K562 (cell line): ENCODE results near the gene SMIM45.
A peak's percentile ranks its signal among the peaks of the same experiment; 100 is the strongest.

Experiments
- ATAC-seq: fragments of 200-7000 bp; cut with Tn5 transposase; 3 replicates; pipeline ENCODE4 v1.9.1; 2020; ENCODE audit warnings: moderate library complexity
- BruUV-seq: library from RNA; stranded (reverse); fragments of 400-500 nt; replicated peaks from 2 replicates; lab custom pipeline; 2021; lab: Mats Ljungman, UMichigan
- CTCF ChIA-PET: fragments of 300-600 bp; formaldehyde crosslinking; extraction: SDS; loops from one replicate; lab custom pipeline; 2021; ENCODE audit warnings: low intra/inter-chr PET ratio; lab: Yijun Ruan, JAX
- POLR2A ChIA-PET: fragments of 300-600, 350-650 bp; sonication (Branson Sonifier 250); formaldehyde crosslinking; extraction: SDS; loops from one replicate; lab custom pipeline; 2021; ENCODE audit warnings: antibody characterized with exemption, inconsistent platforms; lab: Yijun Ruan, JAX
- DNase-seq, 4 experiments: peaks; one replicate each; pipeline versions ENCODE4 v3.0.0 to v3.0.0-alpha.2; 2011 to 2018; ENCODE audit warnings: low spot score in 3 of 4, mixed read lengths in 3 of 4; ENCODE audit errors: extremely low read depth in 1 of 4
- FAIRE-seq: peaks from 2 replicates; lab custom pipeline; 2011; peaks lifted over from hg19 to GRCh38; lab: Jason Lieb, UNC
- H2AFZ ChIP-seq: 2 replicates; pipeline ENCODE4 v1.6.0; 2011; ENCODE audit warnings: low read depth, low read length, control low read depth, inconsistent platforms
- H3K27ac ChIP-seq: fragments of 200-600 bp; 3 replicates; pipeline ENCODE4 v1.8.0; 2011; ENCODE audit warnings: low read depth, mild to moderate bottlenecking, control low read depth, inconsistent platforms, low read length, moderate library complexity, mixed read lengths; ENCODE audit errors: extremely low read depth
- H3K27me3 ChIP-seq, 2 experiments: fragments of 300-600 bp in 1 of 2; 2 replicates in 1 of 2; 3 replicates in 1 of 2; pipeline versions ENCODE4 v1.6.0 to v1.8.0; 2011; ENCODE audit warnings: inconsistent platforms in 2 of 2, low read length in 2 of 2, mild to moderate bottlenecking in 1 of 2, mixed read lengths in 1 of 2, moderate library complexity in 1 of 2; ENCODE audit not compliant: control insufficient read depth in 2 of 2, insufficient read depth in 2 of 2
- H3K36me3 ChIP-seq: fragments of 300-600 bp; 3 replicates; pipeline ENCODE4 v1.8.0; 2011; ENCODE audit warnings: mild to moderate bottlenecking, low read length, inconsistent platforms; ENCODE audit not compliant: control insufficient read depth, insufficient read depth
- H3K4me1 ChIP-seq, 2 experiments: fragments of 200-600 bp in 1 of 2; replicated peaks in 1 of 2; 2 replicates in 1 of 2; 3 replicates in 1 of 2; pipeline versions ENCODE4 v1.5.1 to v1.8.0; 2011; ENCODE audit warnings: inconsistent platforms in 2 of 2, low read length in 2 of 2, mild to moderate bottlenecking in 1 of 2, mixed read lengths in 1 of 2, moderate library complexity in 1 of 2; ENCODE audit not compliant: control insufficient read depth in 2 of 2, insufficient read depth in 2 of 2
- H3K4me2 ChIP-seq: 2 replicates; pipeline ENCODE4 v1.6.1; 2011; ENCODE audit warnings: low read length, control low read depth, inconsistent platforms, mixed read lengths; ENCODE audit not compliant: insufficient read depth
- H3K4me3 ChIP-seq: fragments of 200-600 bp; sonication (generic), shearing (Covaris generic); 2 replicates; pipeline ENCODE4 v1.5.1; 2016; ENCODE audit warnings: control low read depth, inconsistent platforms
- H3K79me2 ChIP-seq: fragments of 200-600 bp; 3 replicates; pipeline ENCODE4 v1.8.0; 2011; ENCODE audit warnings: low read length, inconsistent platforms; ENCODE audit not compliant: control insufficient read depth, insufficient read depth
- H3K9ac ChIP-seq, 2 experiments: 2 replicates each; pipeline versions ENCODE4 v1.6.0 to v1.6.1; 2011; ENCODE audit warnings: low read depth in 2 of 2, low read length in 2 of 2, control low read depth in 1 of 2, inconsistent platforms in 1 of 2, mild to moderate bottlenecking in 1 of 2, mixed read lengths in 1 of 2; ENCODE audit not compliant: insufficient read depth in 1 of 2
- H3K9me1 ChIP-seq: one replicate; pipeline ENCODE4 v1.6.0; 2011; ENCODE audit warnings: inconsistent platforms, mild to moderate bottlenecking, low read length, moderate library complexity; ENCODE audit not compliant: control insufficient read depth, insufficient read depth
- H3K9me3 ChIP-seq: replicated peaks from 2 replicates; pipeline ENCODE4 v1.5.1; 2011; ENCODE audit warnings: low read depth, low read length, inconsistent platforms; ENCODE audit not compliant: control insufficient read depth, insufficient read depth
- H4K20me1 ChIP-seq: replicated peaks from 2 replicates; pipeline ENCODE4 v1.6.1; 2011; ENCODE audit warnings: low read length, inconsistent platforms, mixed read lengths; ENCODE audit not compliant: control insufficient read depth, insufficient read depth
- ETS2 ChIP-seq: IDR thresholded peaks from 2 replicates; pipeline ENCODE4 v1.6.1; 2016; ENCODE audit warnings: borderline replicate concordance, missing genetic modification characterization, mild to moderate bottlenecking, moderate library complexity, missing compliant biosample characterization; ENCODE audit not compliant: poor library complexity, severe bottlenecking
- IRF9 ChIP-seq: fragments of 450-650 bp; IDR thresholded peaks from 2 replicates; pipeline ENCODE4 v1.6.1; 2016; ENCODE audit warnings: missing biosample characterization, missing genetic modification characterization
- LEF1 ChIP-seq: fragments of 450-650 bp; IDR thresholded peaks from 2 replicates; pipeline ENCODE4 v1.6.1; 2016; ENCODE audit warnings: mild to moderate bottlenecking
- NFIC ChIP-seq: fragments of 450-650 bp; IDR thresholded peaks from 2 replicates; pipeline ENCODE4 v1.6.1; 2017; ENCODE audit warnings: mild to moderate bottlenecking, inconsistent platforms
- POLR2A ChIP-seq: fragments of 450-650 bp; conservative IDR thresholded peaks from 2 replicates; pipeline ENCODE4 v1.6.1; 2016
- SMAD1 ChIP-seq: fragments of 150-350 bp; IDR thresholded peaks from 2 replicates; pipeline ENCODE4 v1.6.1; 2014; ENCODE audit warnings: low read length, low read depth; ENCODE audit not compliant: partially characterized antibody
- ZBTB12 ChIP-seq: fragments of 250-450 bp; sonication (Bioruptor Pico); IDR thresholded peaks from 2 replicates; pipeline ENCODE4 v1.4.0; 2020
- ZBTB33 ChIP-seq: sonication (generic); formaldehyde crosslinking; IDR thresholded peaks from 2 replicates; pipeline ENCODE4 v1.8.1; 2023; ENCODE audit warnings: mild to moderate bottlenecking, missing genetic modification reagents
- ZNF277 ChIP-seq: fragments of 250-450 bp; sonication (Bioruptor Pico); IDR thresholded peaks from 2 replicates; pipeline ENCODE4 v1.8.0; 2022; ENCODE audit warnings: inconsistent platforms, mild to moderate bottlenecking, moderate library complexity, borderline replicate concordance
- ZNF668 ChIP-seq: fragments of 250-450 bp; sonication (Bioruptor Pico); IDR thresholded peaks from 2 replicates; pipeline ENCODE4 v1.8.0; 2022; ENCODE audit warnings: mild to moderate bottlenecking, inconsistent platforms
- ZNF699 ChIP-seq: fragments of 250-450 bp; sonication (Bioruptor Pico); IDR thresholded peaks from 2 replicates; pipeline ENCODE4 v1.8.0; 2021; ENCODE audit warnings: mild to moderate bottlenecking, moderate library complexity; ENCODE audit not compliant: insufficient replicate concordance
- ZNF75A ChIP-seq: fragments of 450-650 bp; formaldehyde crosslinking; IDR thresholded peaks from 2 replicates; pipeline ENCODE4 v1.4.0; 2020; ENCODE audit warnings: mild to moderate bottlenecking
- ZNF76 ChIP-seq: fragments of 250-450 bp; sonication (Bioruptor Pico); IDR thresholded peaks from 2 replicates; pipeline ENCODE4 v1.4.0; 2020; ENCODE audit warnings: mild to moderate bottlenecking, moderate library complexity, borderline replicate concordance
- WGBS: fragments of 100-300 bp; shearing (Covaris generic); methylation state at CpG from one replicate; pipeline ENCODE4 v1.1.6; 2016; ENCODE audit warnings: low coverage, mixed read lengths; ENCODE audit not compliant: insufficient coverage; ENCODE audit errors: missing lambda C conversion rate; 5-methylcytosine and 5-hydroxymethylcytosine counted together
- in situ Hi-C: fragments of 300-500 bp; cut with MboI; formaldehyde crosslinking; loops from 4 replicates; pipeline ENCODE4 v1.15.0; 2018; ENCODE audit warnings: inconsistent platforms, mixed read lengths
- intact Hi-C: fragments of 100-400 bp; cut with micrococcal nuclease; formaldehyde crosslinking; loops from 2 replicates; pipeline ENCODE4 v1.14.2; 2022

The SMIM45 gene

GRCh38 chr22:41951898-41952474 lies at the start of gene SMIM45 (continued):
- TF ChIP-seq ZNF75A (CRISPR knock-in tag) (no peak), ZNF699 (no peak), IRF9 (tag) (no peak)

- no peak overlapping the region for H3K4me2 ChIP-seq
- ChIA-PET CTCF (no interaction called here), POLR2A (interaction anchor here (0.6 to 1.1 kb wide), 3 partner anchors 12 to 531 kb away, joined by 3 to 4 read pairs (median 4); partner anchors contain the start of gene SHISA8)
- in situ Hi-C loops, result no loop called here
- no peak for DNase-seq
- H3K9me1 ChIP-seq, result peaks cover 2% of the 10 kb centered on the region
- no peaks in the 10 kb centered on the region for H3K27me3 ChIP-seq
- H3K4me3 ChIP-seq, result no peak overlapping the region
- no peaks in the 10 kb centered on the region for H3K79me2 ChIP-seq
- H3K36me3 ChIP-seq, result peaks cover 83% of the 10 kb centered on the region
- no peak overlapping the region for H3K27ac ChIP-seq
- peaks cover 0 to 10% of the 10 kb centered on the region in 2 experiments; a peak in 3 of 5 replicates for H3K4me1 ChIP-seq
- no peak overlapping the region for H2AFZ ChIP-seq
- no peaks in the 10 kb centered on the region for H3K9me3 ChIP-seq
- no peak for FAIRE-seq
- WGBS, result 97% methylated on average over 6 of the region's 15 CpGs
- intact Hi-C loops, result no loop called here
- peak overlapping the region in 1 of 2 experiments; percentile 74; a peak in 1 of 4 replicates for H3K9ac ChIP-seq
- BruUV-seq, result no TSS peak
- H4K20me1 ChIP-seq, result 0 out of 2 replicates have a peak, but pooled peaks cover 5% of the 10 kb centered on the region
- no peak for ATAC-seq
- TF ChIP-seq POLR2A (0 out of 2 replicates have a peak, but pooled peaks have one; percentile 26), ZNF277 (CRISPR knock-in tag) (no peak), LEF1 (no peak), ZNF668 (CRISPR knock-in tag) (no peak), SMAD1 (no peak), ZNF76 (no peak), NFIC (0 out of 2 replicates have a peak, but pooled peaks have one; percentile 16), ZBTB33 (peak; percentile 27; the same call in 1 of the 2 replicates), ZBTB12 (CRISPR knock-in tag) (no peak), ETS2 (tag) (no peak)
Measured at GRCh38 chr22:41902932-41903421, 49.0 kb upstream of the SMIM45 start.
